KOPT-K1 (cell line): Measurements from ENCODE around the gene JAML.

ENCODE experiments used
- H3K27ac ChIP-seq: fragments of 200-600 bp; sonication (generic); 2 replicates; pipeline ENCODE4 v1.5.1; 2016; ENCODE audit warnings: antibody characterized with exemption, mild to moderate bottlenecking, low read depth, low read length; ENCODE audit not compliant: poor library complexity, severe bottlenecking
- H3K36me3 ChIP-seq: fragments of 200-600 bp; sonication (generic); 2 replicates; pipeline ENCODE4 v1.5.1; 2017; ENCODE audit warnings: antibody characterized with exemption, mild to moderate bottlenecking, low read length, moderate library complexity; ENCODE audit not compliant: insufficient read depth
- H3K9me3 ChIP-seq: fragments of 200-600 bp; sonication (generic); 2 replicates; pipeline ENCODE4 v1.5.1; 2017; ENCODE audit warnings: antibody characterized with exemption, low read length, mild to moderate bottlenecking; ENCODE audit not compliant: insufficient read depth, poor library complexity, severe bottlenecking

JAML gene

GRCh38 chr11:118161786-118162185 lies 63.0 kb downstream of the JAML start:
- no peak overlapping the region for H3K27ac ChIP-seq

GRCh38 chr11:118157186-118157895 lies 67.5 kb downstream of the JAML start:
- Histone ChIP-seq H3K27ac (no peak overlapping the region), H3K36me3 (no peaks in the 10 kb centered on the region), H3K9me3 (no peaks in the 10 kb centered on the region)

More at GRCh38 chr11:118161786-118162185, 63.0 kb downstream of the JAML start:
- H3K36me3 ChIP-seq = no peaks in the 10 kb centered on the region
- H3K9me3 ChIP-seq = no peaks in the 10 kb centered on the region

- no peak overlapping the region for H3K27ac ChIP-seq
- no peaks in the 10 kb centered on the region for H3K9me3 ChIP-seq
- no peaks in the 10 kb centered on the region for H3K36me3 ChIP-seq
Observed at GRCh38 chr11:118156531-118157185, 68.2 kb downstream of the JAML start.

GRCh38 chr11:118155776-118156530 lies 68.9 kb downstream of the JAML start:
- no peaks in the 10 kb centered on the region for H3K36me3 ChIP-seq
- H3K27ac ChIP-seq = no peak overlapping the region
- no peaks in the 10 kb centered on the region for H3K9me3 ChIP-seq

GRCh38 chr11:118154641-118155040 lies 70.2 kb downstream of the JAML start:
- Histone ChIP-seq H3K36me3 (no peaks in the 10 kb centered on the region), H3K27ac (no peak overlapping the region), H3K9me3 (no peaks in the 10 kb centered on the region)

- H3K27ac ChIP-seq = no peak overlapping the region
- H3K36me3 ChIP-seq = no peaks in the 10 kb centered on the region
- H3K9me3 ChIP-seq = no peaks in the 10 kb centered on the region
Observed at GRCh38 chr11:118153976-118154375, 70.8 kb downstream of the JAML start.

GRCh38 chr11:118153516-118153915 lies 71.3 kb downstream of the JAML start:
- Histone ChIP-seq H3K27ac (no peak overlapping the region), H3K36me3 (no peaks in the 10 kb centered on the region), H3K9me3 (no peaks in the 10 kb centered on the region)

GRCh38 chr11:118152552-118153471 lies 72.0 kb downstream of the JAML start, which contains the start of gene SCN4B:
TSS of gene SCN4B (minus strand) at chr11:118152823. CDS start at chr11:118152673, 150 bp downstream.
- Histone ChIP-seq H3K9me3 (no peaks in the 10 kb centered on the region), H3K36me3 (no peaks in the 10 kb centered on the region), H3K27ac (no peak within 1 kb of the TSS)

GRCh38 chr11:118152020-118152551 lies 72.7 kb downstream of the JAML start:
- Histone ChIP-seq H3K27ac (no peak overlapping the region), H3K9me3 (no peaks in the 10 kb centered on the region), H3K36me3 (no peaks in the 10 kb centered on the region)

- H3K36me3 ChIP-seq = no peaks in the 10 kb centered on the region
- H3K27ac ChIP-seq = no peak overlapping the region
- no peaks in the 10 kb centered on the region for H3K9me3 ChIP-seq
Observed at GRCh38 chr11:118151431-118151830, 73.4 kb downstream of the JAML start.

- Histone ChIP-seq H3K27ac (no peak overlapping the region), H3K36me3 (no peaks in the 10 kb centered on the region), H3K9me3 (no peaks in the 10 kb centered on the region)
Observed at GRCh38 chr11:118149493-118149892, 75.3 kb downstream of the JAML start.

GRCh38 chr11:118148856-118149255 lies 76.0 kb downstream of the JAML start:
- Histone ChIP-seq H3K36me3 (no peaks in the 10 kb centered on the region), H3K27ac (no peak overlapping the region), H3K9me3 (no peaks in the 10 kb centered on the region)

GRCh38 chr11:118148240-118148639 lies 76.6 kb downstream of the JAML start:
- Histone ChIP-seq H3K9me3 (no peaks in the 10 kb centered on the region), H3K36me3 (no peaks in the 10 kb centered on the region), H3K27ac (no peak overlapping the region)

GRCh38 chr11:118147502-118147901 lies 77.3 kb downstream of the JAML start:
- Histone ChIP-seq H3K36me3 (no peaks in the 10 kb centered on the region), H3K27ac (no peak overlapping the region), H3K9me3 (no peaks in the 10 kb centered on the region)
